NCI-H2196 (cell line): ENCODE results near the gene DUOX2.
"Not testable (repeated sequence)": the region's sequence is repeated elsewhere in the genome, so short reads cannot be mapped to it uniquely, and the experiment has no call there.

ENCODE experiments used
- DNase-seq: peaks from one replicate; lab custom pipeline; 2025; ENCODE audit not compliant: unreplicated experiment; lab: John Stamatoyannopoulos, UW

Gene DUOX2

DNA sequence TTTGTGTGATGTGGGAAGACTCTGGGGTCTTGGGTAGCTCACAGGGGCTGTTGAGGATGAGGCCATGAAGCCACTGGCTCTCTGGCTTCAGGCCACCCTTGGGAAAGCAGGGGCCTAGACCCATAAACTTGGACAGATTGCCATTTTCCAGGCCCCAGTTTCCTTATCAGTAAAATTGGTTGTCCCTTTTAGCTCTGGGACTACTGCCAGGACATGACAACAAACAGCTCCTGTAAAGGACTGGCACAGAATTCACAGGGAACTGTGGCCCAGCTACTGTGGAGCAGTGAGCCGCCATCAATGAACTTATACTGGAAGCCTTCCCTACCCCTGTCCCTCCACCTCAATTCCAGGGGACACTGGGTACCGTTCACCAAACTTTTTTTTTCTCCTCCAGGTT lies 36.6 kb downstream of the DUOX2 start:
- not testable (repeated sequence) for DNase-seq

- DNase-seq: not testable (repeated sequence)
Measured at GRCh38 chr15:45075440-45076320, 38.3 kb downstream of the DUOX2 start.

- DNase-seq: not testable (repeated sequence)
Measured at GRCh38 chr15:45073602-45074001, 40.4 kb downstream of the DUOX2 start.

GRCh38 chr15:45069942-45070360 lies 44.0 kb downstream of the DUOX2 start:
- DNase-seq: not testable (repeated sequence)

- DNase-seq: no peak
Measured at GRCh38 chr15:45064386-45064785, 49.6 kb downstream of the DUOX2 start.

DNA sequence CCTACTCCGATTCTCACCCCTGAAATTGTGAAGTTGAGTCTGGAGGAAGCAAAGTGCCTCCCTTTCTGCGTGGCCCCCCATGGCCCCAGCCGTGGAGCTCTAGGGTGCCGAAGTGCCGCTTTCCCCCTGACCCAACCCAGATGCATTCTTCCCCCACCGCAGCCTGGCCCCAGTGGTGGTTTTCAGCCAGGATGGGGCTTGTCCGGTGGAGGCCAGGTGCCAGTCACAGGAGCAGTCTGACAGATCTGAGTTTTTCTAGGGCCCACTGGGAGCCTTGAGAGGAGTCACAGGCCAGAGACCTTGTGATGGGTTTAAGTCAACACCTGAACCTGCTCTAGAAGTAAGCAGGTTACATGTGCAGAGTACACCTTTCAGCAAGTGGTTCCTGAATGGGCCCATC lies 51.7 kb downstream of the DUOX2 start:
- DNase-seq: not testable (repeated sequence)

DNA sequence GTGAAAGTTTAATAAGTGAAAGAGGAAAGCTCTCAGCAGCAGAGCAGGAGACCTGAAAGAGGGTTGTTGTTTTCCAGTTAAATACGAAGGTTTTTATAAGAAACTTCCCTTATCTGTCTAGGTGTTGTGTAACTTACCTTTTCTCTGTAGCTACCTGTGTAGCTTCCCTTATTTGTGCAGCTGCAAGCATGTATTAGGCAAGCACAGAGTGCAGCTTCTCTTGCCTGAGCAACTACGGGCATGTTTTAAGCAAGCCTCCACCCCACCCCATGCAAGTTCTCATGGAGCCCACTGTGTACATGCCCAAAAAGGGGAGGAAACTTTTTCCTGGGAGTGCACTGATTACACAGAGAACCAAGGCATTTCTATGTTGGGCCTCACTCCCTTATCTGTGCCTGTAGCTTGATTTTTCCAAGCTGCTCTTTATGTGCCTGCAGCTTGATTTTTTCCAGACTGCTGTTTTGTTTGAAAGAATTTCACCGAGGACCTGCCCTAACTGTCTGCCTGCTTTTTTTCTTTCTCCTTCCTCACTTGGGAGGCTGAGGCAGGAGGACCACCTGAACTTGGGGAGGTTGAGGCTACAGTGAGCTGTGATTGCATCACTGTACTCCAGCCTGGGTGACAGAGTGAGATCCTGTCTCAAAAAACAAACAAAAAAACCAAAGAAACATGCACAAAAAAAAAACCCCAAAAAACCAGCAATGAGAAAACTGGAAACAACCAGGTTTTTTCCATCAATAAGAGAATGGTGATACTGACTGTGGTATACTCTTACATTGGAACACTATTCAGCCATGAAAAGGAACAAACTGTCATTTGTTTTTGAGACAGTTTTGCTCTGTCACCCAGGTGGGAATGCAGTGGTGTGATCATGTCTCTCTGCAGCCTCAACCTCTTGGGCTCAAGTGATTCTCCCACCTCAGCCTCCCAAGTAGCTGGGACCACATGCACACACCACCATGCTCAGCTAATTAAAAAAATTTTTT lies 55.0 kb downstream of the DUOX2 start:
- not testable (repeated sequence) for DNase-seq

GRCh38 chr15:45052676-45053075 lies 61.3 kb downstream of the DUOX2 start:
- DNase-seq: not testable (repeated sequence)

DNA sequence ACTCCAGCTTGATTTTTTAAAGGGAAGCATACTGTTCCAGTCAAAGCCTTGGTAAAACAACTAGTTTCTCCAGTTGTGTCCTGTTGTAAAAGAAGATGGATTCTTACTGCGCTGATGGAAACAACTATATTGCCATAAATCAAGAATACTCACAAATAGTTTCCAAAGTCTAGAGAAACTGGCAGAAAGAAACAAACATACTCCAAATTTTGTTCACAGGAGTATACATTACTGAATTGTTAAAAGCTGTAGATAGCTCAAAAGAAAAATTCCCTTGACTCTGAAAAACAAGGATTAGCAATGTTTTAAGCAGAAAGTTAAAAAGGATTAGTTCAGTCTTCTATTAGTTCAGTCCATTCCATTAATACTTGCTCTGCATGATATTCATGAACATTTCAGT lies 63.4 kb downstream of the DUOX2 start:
- no peak for DNase-seq

- no peak for DNase-seq
Measured at GRCh38 chr15:45048794-45049631, 65.0 kb downstream of the DUOX2 start.

DNA sequence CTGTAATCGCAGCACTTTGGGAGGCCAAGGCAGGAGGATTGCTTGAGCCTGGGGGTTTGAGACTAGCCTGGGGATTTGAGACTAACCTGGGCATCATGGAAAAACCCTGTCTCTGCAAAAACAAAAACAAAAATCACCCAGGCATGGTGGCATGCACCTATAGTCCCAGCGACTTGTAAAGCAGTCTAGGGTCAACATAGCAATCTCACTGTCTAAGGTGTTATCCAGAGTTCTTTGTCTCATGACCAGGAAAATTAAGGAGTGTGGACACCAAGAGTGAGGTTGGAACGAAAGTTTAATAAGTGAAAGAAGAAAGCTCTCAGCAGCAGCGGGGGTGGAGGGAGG lies 65.6 kb downstream of the DUOX2 start:
- not testable (repeated sequence) for DNase-seq

GRCh38 chr15:45044270-45044669 lies 69.7 kb downstream of the DUOX2 start:
- not testable (repeated sequence) for DNase-seq

DNA sequence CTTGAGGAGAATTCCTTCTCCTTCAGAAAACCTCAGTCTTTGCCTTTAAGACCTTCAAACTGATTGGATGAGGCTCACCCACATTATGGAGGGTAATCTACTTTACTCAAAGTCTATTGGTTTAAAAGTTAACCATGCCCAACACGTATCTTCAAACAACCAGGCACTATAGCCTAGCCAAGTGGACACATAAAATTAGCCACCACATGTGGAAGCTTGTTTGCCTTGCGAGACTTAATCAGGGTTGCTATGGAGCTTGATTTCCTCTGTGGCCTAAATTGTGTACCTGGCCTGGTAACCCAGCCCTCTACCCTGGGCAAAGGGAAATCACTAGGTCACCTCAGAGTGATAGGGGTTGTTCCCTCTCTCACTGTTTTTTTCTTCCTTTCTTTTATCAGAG lies 71.1 kb downstream of the DUOX2 start:
- DNase-seq: not testable (repeated sequence)
